Caco-2 (cell line): ENCODE data around the gene HOXB8. TPM values are rescaled to one million over a fixed set of nuclear protein-coding genes. Genes with fewer than 3 reads are reported as not detected.

Experiments
- BruUV-seq: library from RNA; stranded (reverse); fragments of 400-500 nt; replicated peaks from 2 replicates; lab custom pipeline; 2021; lab: Mats Ljungman, UMichigan
- CTCF ChIA-PET: fragments of 300-600 bp; sonication (Branson Sonifier 250); formaldehyde crosslinking; loops from one replicate; lab custom pipeline; 2022; ENCODE audit warnings: antibody characterized with exemption; lab: Charles Lee
- POLR2A ChIA-PET: fragments of 300-600 bp; sonication (Branson Sonifier 250); formaldehyde crosslinking; loops from one replicate; lab custom pipeline; 2022; ENCODE audit warnings: antibody characterized with exemption; lab: Charles Lee
- DNase-seq, 2 experiments: peaks; one replicate each; pipeline versions ENCODE4 v3.0.0 to v3.0.0-alpha.2; 2020 to 2022
- H3K27me3 ChIP-seq: replicated peaks from 2 replicates; pipeline ENCODE4 v1.6.0; 2011; ENCODE audit warnings: low read length; ENCODE audit not compliant: control insufficient read depth, insufficient read depth
- H3K36me3 ChIP-seq: 2 replicates; pipeline ENCODE4 v1.5.1; 2011; ENCODE audit warnings: low read length; ENCODE audit not compliant: control insufficient read depth, insufficient read depth
- H3K4me1 ChIP-seq: fragments of 250-450 bp; sonication (Bioruptor Pico); 2 replicates; pipeline ENCODE4 v1.5.1; 2020; ENCODE audit warnings: mild to moderate bottlenecking
- H3K4me3 ChIP-seq: 2 replicates; pipeline ENCODE4 v1.5.1; 2011; ENCODE audit warnings: low read depth, mild to moderate bottlenecking, control low read depth, low read length
- H3K9me3 ChIP-seq: fragments of 250-450 bp; sonication (Bioruptor Pico); 2 replicates; pipeline ENCODE4 v1.5.1; 2020; ENCODE audit warnings: mild to moderate bottlenecking, moderate library complexity
- H3K27ac Mint-ChIP-seq: one replicate; pipeline ENCODE4 v1.8.0; 2022; ENCODE audit warnings: mixed read lengths; ENCODE audit not compliant: unreplicated experiment
- H3K27me3 Mint-ChIP-seq: one replicate; pipeline ENCODE4 v1.8.0; 2022; ENCODE audit warnings: mixed read lengths; ENCODE audit not compliant: insufficient read depth, unreplicated experiment
- H3K36me3 Mint-ChIP-seq: one replicate; pipeline ENCODE4 v1.8.0; 2022; ENCODE audit warnings: mild to moderate bottlenecking, mixed read lengths; ENCODE audit not compliant: insufficient read depth, unreplicated experiment
- H3K4me1 Mint-ChIP-seq: one replicate; pipeline ENCODE4 v1.8.0; 2022; ENCODE audit warnings: low read depth, mixed read lengths; ENCODE audit not compliant: unreplicated experiment
- H3K4me3 Mint-ChIP-seq: one replicate; pipeline ENCODE4 v1.8.0; 2022; ENCODE audit warnings: mild to moderate bottlenecking, moderate library complexity, mixed read lengths; ENCODE audit not compliant: unreplicated experiment
- H3K9me3 Mint-ChIP-seq: one replicate; pipeline ENCODE4 v1.8.0; 2022; ENCODE audit warnings: mixed read lengths; ENCODE audit not compliant: unreplicated experiment
- intact Hi-C: fragments of 100-400 bp; cut with micrococcal nuclease; formaldehyde crosslinking; loops from one replicate; pipeline ENCODE4 v1.10.0; 2022; ENCODE audit not compliant: unreplicated experiment
- total RNA-seq: library from RNA; stranded (reverse); gene quantifications from 2 replicates; pipeline ENCODE4 v1.2.3, GENCODE V29; 2022
- TF ChIP-seq, protein P1 (sequence below), 2 experiments: fragments of 200-600 bp in 1 of 2; IDR thresholded peaks; 1 replicate in 1 of 2; 2 replicates in 1 of 2; pipeline versions ENCODE4 v1.5.1 to v1.8.0; 2011 to 2022; ENCODE audit warnings: antibody characterized with exemption in 1 of 2, control low read depth in 1 of 2, inconsistent platforms in 1 of 2, low read depth in 1 of 2, low read length in 1 of 2, mild to moderate bottlenecking in 1 of 2, moderate library complexity in 1 of 2; ENCODE audit not compliant: insufficient read depth in 1 of 2, severe bottlenecking in 1 of 2, unreplicated experiment in 1 of 2

HOXB8 gene
- total RNA-seq, 1 experiment from 2014 or later = 1.2 TPM

GRCh38 chr17:48604770-48605329 is 10.2 kb downstream of the HOXB8 start, which contains the start of gene HOXB6:
Gene HOXB6, minus strand, starts transcription at chr17:48604986. Its CDS starts 6,836 bp downstream, at chr17:48598150.
- peaks cover 5% of the 10 kb centered on the region for H3K36me3 Mint-ChIP-seq
- peaks cover 29% of the 10 kb centered on the region for H3K4me1 Mint-ChIP-seq
- H3K4me3 Mint-ChIP-seq = no peak within 1 kb of the TSS
- ChIA-PET CTCF (interaction anchor here (0.6 kb wide), 1 partner anchor 12 kb away, joined by 4 read pairs; no protein-coding TSS in a partner anchor), POLR2A (no interaction called here)
- peaks cover 37% of the 10 kb centered on the region for H3K4me1 ChIP-seq
- H3K9me3 Mint-ChIP-seq = no peaks in the 10 kb centered on the region
- no peaks in the 10 kb centered on the region; the same call in 1 of the 2 replicates for H3K27me3 ChIP-seq
- H3K27me3 Mint-ChIP-seq = peaks cover 10% of the 10 kb centered on the region
- no TSS peak for BruUV-seq
- H3K27ac Mint-ChIP-seq = no peak within 1 kb of the TSS
- H3K9me3 ChIP-seq = no peaks in the 10 kb centered on the region
- intact Hi-C loops = no loop called here
- TF ChIP-seq, protein P1, sequence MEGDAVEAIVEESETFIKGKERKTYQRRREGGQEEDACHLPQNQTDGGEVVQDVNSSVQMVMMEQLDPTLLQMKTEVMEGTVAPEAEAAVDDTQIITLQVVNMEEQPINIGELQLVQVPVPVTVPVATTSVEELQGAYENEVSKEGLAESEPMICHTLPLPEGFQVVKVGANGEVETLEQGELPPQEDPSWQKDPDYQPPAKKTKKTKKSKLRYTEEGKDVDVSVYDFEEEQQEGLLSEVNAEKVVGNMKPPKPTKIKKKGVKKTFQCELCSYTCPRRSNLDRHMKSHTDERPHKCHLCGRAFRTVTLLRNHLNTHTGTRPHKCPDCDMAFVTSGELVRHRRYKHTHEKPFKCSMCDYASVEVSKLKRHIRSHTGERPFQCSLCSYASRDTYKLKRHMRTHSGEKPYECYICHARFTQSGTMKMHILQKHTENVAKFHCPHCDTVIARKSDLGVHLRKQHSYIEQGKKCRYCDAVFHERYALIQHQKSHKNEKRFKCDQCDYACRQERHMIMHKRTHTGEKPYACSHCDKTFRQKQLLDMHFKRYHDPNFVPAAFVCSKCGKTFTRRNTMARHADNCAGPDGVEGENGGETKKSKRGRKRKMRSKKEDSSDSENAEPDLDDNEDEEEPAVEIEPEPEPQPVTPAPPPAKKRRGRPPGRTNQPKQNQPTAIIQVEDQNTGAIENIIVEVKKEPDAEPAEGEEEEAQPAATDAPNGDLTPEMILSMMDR (IDR thresholded peaks at IDR 0.05; ENCODE audit: insufficient read depth in 1 of 2, low read depth in 1 of 2, low read length in 1 of 2, severe bottlenecking in 1 of 2, unreplicated experiment in 1 of 2) = no peak
- no peak within 1 kb of the TSS for H3K4me3 ChIP-seq
- H3K36me3 ChIP-seq = no peaks in the 10 kb centered on the region
- DNase-seq = no peak

DNA sequence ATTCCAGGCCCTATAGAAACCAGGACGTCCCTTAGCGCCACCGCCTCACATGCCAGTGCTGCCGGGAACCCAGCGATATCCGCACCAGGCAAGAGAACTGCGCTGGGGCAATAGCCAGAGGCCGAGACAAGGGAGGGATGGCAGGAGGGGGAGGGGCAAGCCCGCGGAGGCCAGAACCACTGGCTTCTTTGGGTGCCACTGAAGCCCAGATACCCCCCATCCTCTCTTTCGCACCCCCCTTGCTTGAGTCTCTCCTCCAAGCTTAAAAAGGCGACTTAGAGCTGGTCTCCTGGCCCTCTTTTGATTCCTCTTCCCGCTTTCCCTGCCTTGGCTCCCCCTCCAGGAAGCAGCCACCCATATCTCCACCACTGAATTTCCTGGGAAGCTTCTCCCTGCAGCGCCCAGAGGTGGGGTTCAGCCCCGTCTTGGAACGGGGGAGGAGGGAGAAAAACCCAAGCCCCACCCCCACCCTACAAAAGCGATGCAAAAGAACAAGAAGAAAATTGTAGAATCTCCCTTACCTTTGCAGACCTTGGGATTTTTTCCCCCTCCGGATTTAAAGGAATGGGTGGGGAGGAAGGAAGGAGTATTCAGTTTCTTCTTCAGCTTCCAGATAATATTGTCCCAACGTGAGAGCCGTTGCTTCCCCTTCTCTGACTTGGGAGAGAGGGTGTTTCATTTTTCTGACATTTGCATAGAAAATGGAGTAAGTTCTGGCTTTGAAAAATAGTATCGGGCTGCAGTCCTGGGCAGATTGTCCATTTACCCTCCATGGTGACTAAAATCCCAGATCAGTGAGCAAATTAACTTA is 10.9 kb downstream of the HOXB8 start:
- Histone ChIP-seq H3K36me3 (no peaks in the 10 kb centered on the region), H3K4me1 (peaks cover 35% of the 10 kb centered on the region), H3K4me3 (no peak overlapping the region), H3K9me3 (no peaks in the 10 kb centered on the region), H3K27me3 (no peaks in the 10 kb centered on the region; the same call in 1 of the 2 replicates)
- peaks cover 5% of the 10 kb centered on the region for H3K36me3 Mint-ChIP-seq
- peaks cover 12% of the 10 kb centered on the region for H3K27me3 Mint-ChIP-seq
- POLR2A ChIA-PET = no interaction called here
- TF ChIP-seq, protein P1 (IDR thresholded peaks at IDR 0.05; ENCODE audit: insufficient read depth in 1 of 2, low read depth in 1 of 2, low read length in 1 of 2, severe bottlenecking in 1 of 2, unreplicated experiment in 1 of 2) = no peak
- H3K4me1 Mint-ChIP-seq = peaks cover 35% of the 10 kb centered on the region
- H3K27ac Mint-ChIP-seq = no peak overlapping the region
- intact Hi-C loops = no loop called here
- no peak for DNase-seq
- no TSS peak for BruUV-seq
- CTCF ChIA-PET = interaction anchor here (0.6 to 0.7 kb wide), 6 partner anchors 12 to 268 kb away, joined by 3 to 11 read pairs (median 4); no protein-coding TSS in a partner anchor
- no peak overlapping the region for H3K4me3 Mint-ChIP-seq
- no peaks in the 10 kb centered on the region for H3K9me3 Mint-ChIP-seq
